SK-N-MC (cell line): ENCODE results near the gene CASP10.

Source experiments
- DNase-seq: peaks from one replicate; pipeline ENCODE4 v3.0.0-alpha.2; 2011; ENCODE audit warnings: low read depth, low spot score
- H3K27ac ChIP-seq: fragments of 200-600 bp; sonication (generic); 2 replicates; pipeline ENCODE4 v1.5.1; 2016; ENCODE audit warnings: mixed run types
- H3K36me3 ChIP-seq: fragments of 200-600 bp; sonication (generic); 2 replicates; pipeline ENCODE4 v1.6.1; 2017; ENCODE audit warnings: antibody characterized with exemption, low read length, mixed read lengths; ENCODE audit not compliant: insufficient read depth
- H3K4me3 ChIP-seq: fragments of 200-600 bp; sonication (generic); 2 replicates; pipeline ENCODE4 v1.5.1; 2016
- H3K9ac ChIP-seq: fragments of 200-600 bp; sonication (generic); 2 replicates; pipeline ENCODE4 v1.8.0; 2017; ENCODE audit warnings: mixed run types, mixed read lengths; ENCODE audit not compliant: insufficient read length
- H3K9me3 ChIP-seq: fragments of 200-600 bp; sonication (generic); 2 replicates; pipeline ENCODE4 v1.6.1; 2017; ENCODE audit warnings: low read depth, mild to moderate bottlenecking, antibody characterized with exemption, low read length, moderate library complexity, mixed read lengths
- EZH2 ChIP-seq: fragments of 200-600 bp; sonication (generic); IDR thresholded peaks from one replicate; pipeline ENCODE4 v1.6.1; 2017; ENCODE audit warnings: antibody characterized with exemption
- FOXP2 ChIP-seq: optimal IDR thresholded peaks from 2 replicates; pipeline ENCODE3; 2011; ENCODE audit warnings: mild to moderate bottlenecking, moderate library complexity; ENCODE audit not compliant: insufficient read depth; ENCODE audit errors: extremely low read length, control extremely low read depth
- POLR2AphosphoS5 ChIP-seq: IDR thresholded peaks from 2 replicates; pipeline ENCODE4 v1.6.1; 2012; ENCODE audit warnings: mild to moderate bottlenecking, low read depth, low read length, borderline replicate concordance

CASP10 gene

DNA sequence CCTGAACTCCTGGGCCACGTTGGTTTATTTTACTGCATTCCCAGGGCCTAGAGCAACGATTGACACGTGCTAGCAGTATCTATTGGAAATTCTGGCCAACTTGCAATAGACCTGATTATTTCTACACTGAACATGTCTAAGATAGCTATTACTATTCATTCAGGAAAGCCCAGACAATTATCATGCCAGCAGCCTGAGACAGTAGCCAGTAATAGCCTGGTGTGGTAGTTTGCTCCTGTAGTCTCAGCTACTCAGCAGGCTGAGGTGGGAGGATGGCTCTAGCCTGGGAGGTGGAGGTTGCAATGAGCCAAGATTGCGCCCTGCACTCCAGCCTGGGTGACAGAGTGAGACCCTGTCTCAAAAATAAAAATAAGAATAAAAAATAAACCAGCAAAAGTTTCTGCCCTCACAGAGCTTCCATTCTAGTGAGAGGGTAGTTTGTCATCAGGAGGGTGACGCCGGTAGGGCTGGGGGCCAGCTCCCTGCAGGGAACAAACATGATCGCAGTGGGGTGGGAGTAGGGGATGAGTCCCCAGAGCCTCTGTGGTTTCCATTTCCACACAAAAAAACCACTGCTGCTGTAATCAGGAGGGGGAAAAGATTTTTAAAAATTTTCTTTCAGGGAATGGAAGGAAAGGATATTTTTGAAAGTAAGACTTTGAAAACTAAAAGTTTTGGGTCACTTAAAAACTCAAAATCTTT, 81.7 kb downstream of the CASP10 start:
- DNase-seq, result no peak
- no peak for TF ChIP-seq EZH2
- no peak for TF ChIP-seq POLR2AphosphoS5
- TF ChIP-seq FOXP2, result no peak
- Histone ChIP-seq H3K4me3 (no peak overlapping the region), H3K9ac (no peak overlapping the region), H3K27ac (no peak overlapping the region; the same call in 1 of the 2 replicates), H3K9me3 (no peaks in the 10 kb centered on the region), H3K36me3 (no peaks in the 10 kb centered on the region)

- H3K9me3 ChIP-seq, result no peaks in the 10 kb centered on the region
- no peak overlapping the region for H3K9ac ChIP-seq
- H3K27ac ChIP-seq, result no peak overlapping the region
- TF ChIP-seq FOXP2, result no peak
- no peak for TF ChIP-seq POLR2AphosphoS5
- TF ChIP-seq EZH2, result no peak
- H3K36me3 ChIP-seq, result no peaks in the 10 kb centered on the region
- no peak for DNase-seq
- no peak overlapping the region for H3K4me3 ChIP-seq
Measured at GRCh38 chr2:201266629-201267028, 83.7 kb downstream of the CASP10 start.

DNA sequence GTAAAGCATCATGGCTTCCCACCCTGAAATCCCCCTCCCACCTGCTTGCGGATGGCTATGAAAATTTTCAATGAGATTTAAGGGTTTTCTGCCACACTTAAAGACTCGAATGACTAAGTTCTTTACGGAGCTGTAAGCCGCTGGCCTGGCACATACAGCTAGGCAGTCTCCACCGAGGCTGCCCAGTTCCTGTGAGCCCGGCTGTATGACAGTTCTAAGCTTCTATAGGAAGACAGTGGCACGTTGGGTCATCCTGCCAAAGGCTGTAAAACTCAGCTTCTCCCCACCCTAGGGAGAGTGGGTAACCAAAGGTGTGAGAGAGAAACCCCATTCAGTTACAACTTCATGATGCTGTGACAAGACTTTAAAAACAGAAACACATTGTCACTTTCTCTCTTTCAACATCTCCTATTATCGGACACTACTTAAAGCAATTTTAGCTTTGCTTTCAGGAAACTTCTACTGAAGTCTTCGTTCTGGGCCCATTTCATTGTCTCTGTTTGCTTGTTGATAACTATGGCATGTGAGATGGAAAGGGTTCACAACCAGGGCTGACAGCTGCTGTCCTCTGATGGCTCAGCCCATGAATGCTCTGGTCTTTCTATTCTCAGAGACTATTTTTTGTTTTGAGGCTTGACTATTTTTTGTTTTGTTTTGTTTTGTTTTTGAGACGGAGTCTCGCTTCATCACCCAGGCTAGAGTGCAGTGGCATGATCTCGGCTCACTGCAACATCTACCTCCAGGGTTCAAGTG, 84.5 kb downstream of the CASP10 start:
- TF ChIP-seq EZH2, result no peak
- no peak for TF ChIP-seq FOXP2
- TF ChIP-seq POLR2AphosphoS5, result no peak
- no peak overlapping the region for H3K9ac ChIP-seq

DNA sequence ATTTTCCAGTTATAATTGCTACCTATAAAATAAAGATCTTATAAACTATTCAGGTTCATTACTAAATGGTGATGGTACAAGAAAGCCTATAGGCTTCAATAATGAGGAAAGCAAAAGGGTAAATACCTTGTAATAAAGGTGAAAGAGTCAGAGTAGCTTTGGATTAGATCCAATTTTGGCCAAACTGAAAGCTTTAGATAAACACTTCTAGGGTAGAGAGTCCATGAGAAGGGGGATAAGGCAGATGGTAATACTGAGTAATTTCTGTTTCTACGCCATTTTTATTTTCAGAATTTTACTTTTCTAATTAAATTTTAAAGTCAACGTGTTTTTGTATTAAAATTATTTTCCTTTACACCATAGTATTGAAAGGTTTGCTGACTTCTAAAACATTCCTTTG, 86.8 kb downstream of the CASP10 start:
- DNase-seq, result no peak

More for the DNA sequence above, 84.5 kb downstream of the CASP10 start:
- Histone ChIP-seq H3K27ac (no peak overlapping the region), H3K36me3 (no peaks in the 10 kb centered on the region), H3K4me3 (no peak overlapping the region), H3K9me3 (no peaks in the 10 kb centered on the region)
- no peak for DNase-seq

DNA sequence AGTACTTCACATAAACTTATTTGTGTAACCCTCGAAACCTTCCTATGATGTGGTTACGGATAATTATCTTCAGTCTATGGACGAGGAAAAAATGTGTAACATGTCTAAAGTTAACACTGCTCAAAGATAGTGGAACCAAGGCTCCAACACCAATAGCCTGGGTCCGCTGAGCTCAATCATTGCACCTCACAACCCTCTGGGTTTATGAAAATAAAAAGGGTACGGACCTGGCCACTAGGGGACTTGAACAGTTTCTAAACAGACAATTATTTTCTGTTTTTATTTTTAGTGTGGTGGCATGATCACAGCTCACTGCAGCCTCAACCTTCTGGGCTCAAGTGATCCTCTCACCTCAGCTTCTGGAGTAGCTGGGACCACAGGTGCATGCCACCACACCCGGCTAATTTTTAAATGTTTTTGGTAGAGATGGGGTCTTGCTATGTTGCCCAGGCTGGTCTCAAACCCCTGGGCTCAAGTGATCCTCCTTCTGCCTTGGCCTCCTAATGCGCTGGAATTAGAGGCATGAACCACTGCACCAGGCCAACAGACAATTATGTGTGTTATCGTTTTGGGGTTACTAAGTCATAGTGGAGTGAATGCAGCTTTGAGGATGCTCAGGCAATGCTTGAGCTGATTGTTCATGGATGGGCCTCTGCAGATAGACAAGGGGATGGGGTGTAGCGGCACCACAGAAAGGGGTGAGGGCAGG, 87.5 kb downstream of the CASP10 start:
- Histone ChIP-seq H3K9ac (no peak overlapping the region), H3K27ac (no peak overlapping the region), H3K36me3 (peaks cover 9% of the 10 kb centered on the region; the same call in 1 of the 2 replicates), H3K4me3 (no peak overlapping the region), H3K9me3 (no peaks in the 10 kb centered on the region)
- TF ChIP-seq FOXP2, result no peak
- no peak for TF ChIP-seq POLR2AphosphoS5
- TF ChIP-seq EZH2, result no peak
- no peak for DNase-seq

More for the DNA sequence above, 86.8 kb downstream of the CASP10 start:
- peaks cover 2% of the 10 kb centered on the region; the same call in 1 of the 2 replicates for H3K36me3 ChIP-seq
- H3K4me3 ChIP-seq, result no peak overlapping the region
- H3K9me3 ChIP-seq, result no peaks in the 10 kb centered on the region
- TF ChIP-seq FOXP2, result no peak
- TF ChIP-seq POLR2AphosphoS5, result no peak
- no peak for TF ChIP-seq EZH2
- no peak overlapping the region for H3K9ac ChIP-seq
- no peak overlapping the region for H3K27ac ChIP-seq

GRCh38 chr2:201271917-201272316, 89.0 kb downstream of the CASP10 start:
- no peak for DNase-seq
- Histone ChIP-seq H3K36me3 (peaks cover 18% of the 10 kb centered on the region; the same call in 1 of the 2 replicates), H3K9me3 (no peaks in the 10 kb centered on the region), H3K4me3 (no peak overlapping the region), H3K9ac (no peak overlapping the region), H3K27ac (no peak overlapping the region)
- TF ChIP-seq FOXP2 (no peak), EZH2 (no peak), POLR2AphosphoS5 (no peak)

DNA sequence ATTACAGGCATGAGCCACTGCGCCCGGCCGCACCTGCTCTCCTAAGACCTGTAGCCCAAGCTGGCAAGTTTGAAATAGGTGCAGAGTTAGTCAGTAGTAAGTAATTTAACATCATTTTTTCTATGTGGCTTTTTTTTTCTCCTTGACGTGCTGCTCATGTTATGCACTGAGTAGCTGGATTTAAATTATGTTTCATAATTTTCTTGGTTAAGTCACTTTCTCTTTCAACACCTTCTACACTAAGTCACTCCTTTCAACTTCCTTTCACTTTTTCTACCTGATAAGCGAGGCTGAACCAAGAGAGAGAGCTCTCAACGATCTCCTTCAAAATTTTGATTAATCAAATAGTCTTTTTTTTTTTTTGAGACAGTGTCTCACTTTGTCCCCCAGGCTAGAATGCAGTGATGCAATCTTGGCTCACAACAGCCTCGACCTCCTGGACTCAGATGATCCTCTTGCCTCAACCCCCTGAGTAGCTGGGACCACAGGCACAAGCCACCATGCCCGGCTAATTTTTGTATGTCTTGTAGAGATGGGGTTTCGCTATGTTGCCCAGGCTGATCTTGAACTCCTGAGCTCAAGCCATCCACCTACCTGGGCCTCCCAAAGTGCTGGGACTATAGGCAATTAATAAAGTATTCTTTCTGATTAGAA, 90.5 kb downstream of the CASP10 start:
- peaks cover 18% of the 10 kb centered on the region; the same call in 1 of the 2 replicates for H3K36me3 ChIP-seq
- no peak overlapping the region for H3K4me3 ChIP-seq
- no peak for DNase-seq
- TF ChIP-seq POLR2AphosphoS5 (no peak), FOXP2 (no peak), EZH2 (no peak)
- no peak overlapping the region; the same call in 1 of the 2 replicates for H3K27ac ChIP-seq
- H3K9me3 ChIP-seq, result no peaks in the 10 kb centered on the region
- H3K9ac ChIP-seq, result no peak overlapping the region

GRCh38 chr2:201275069-201275468, 92.1 kb downstream of the CASP10 start:
- H3K9me3 ChIP-seq, result no peaks in the 10 kb centered on the region
- no peak overlapping the region for H3K9ac ChIP-seq
- no peak for DNase-seq
- peaks cover 18% of the 10 kb centered on the region; the same call in 1 of the 2 replicates for H3K36me3 ChIP-seq
- no peak overlapping the region for H3K27ac ChIP-seq
- no peak overlapping the region for H3K4me3 ChIP-seq
- no peak for TF ChIP-seq EZH2
- no peak for TF ChIP-seq POLR2AphosphoS5
- TF ChIP-seq FOXP2, result no peak
